PFSK-1 (cell line): ENCODE results near the gene AOPEP.

Source experiments
- FOXP2 ChIP-seq: optimal IDR thresholded peaks from 2 replicates; pipeline ENCODE3; 2011; ENCODE audit warnings: borderline replicate concordance, control low read depth, inconsistent platforms; ENCODE audit not compliant: insufficient read depth; ENCODE audit errors: extremely low read length, extremely low read depth
- POLR2AphosphoS5 ChIP-seq: IDR thresholded peaks from 2 replicates; pipeline ENCODE4 v1.6.1; 2012; ENCODE audit warnings: low read depth, mild to moderate bottlenecking, control low read depth, low read length, moderate library complexity
- REST ChIP-seq, 2 experiments: IDR thresholded peaks; 2 replicates each; pipeline versions ENCODE4 v1.6.1 to v1.8.0; 2011 to 2012; ENCODE audit warnings: low read depth in 2 of 2, low read length in 2 of 2, control low read depth in 1 of 2, inconsistent platforms in 1 of 2, mild to moderate bottlenecking in 1 of 2, moderate library complexity in 1 of 2; ENCODE audit not compliant: insufficient read depth in 1 of 2
- SIN3A ChIP-seq: IDR thresholded peaks from 2 replicates; pipeline ENCODE4 v1.6.1; 2012; ENCODE audit warnings: mild to moderate bottlenecking, low read length, moderate library complexity, borderline replicate concordance; ENCODE audit not compliant: insufficient read depth
- TAF1 ChIP-seq: IDR thresholded peaks from 2 replicates; pipeline ENCODE4 v1.6.1; 2012; ENCODE audit warnings: low read length, control low read depth, borderline replicate concordance; ENCODE audit not compliant: insufficient read depth

Gene AOPEP

GRCh38 chr9:95077766-95078370 lies 351.4 kb downstream of the AOPEP start:
- TF ChIP-seq REST (IDR thresholded peaks at IDR 0.05; ENCODE audit: insufficient read depth in 1 of 2, low read depth in 2 of 2, low read length in 2 of 2) (no peak), SIN3A (no peak), TAF1 (no peak), POLR2AphosphoS5 (no peak), FOXP2 (no peak)

- TF ChIP-seq FOXP2 (no peak), TAF1 (no peak), POLR2AphosphoS5 (no peak), REST (IDR thresholded peaks at IDR 0.05; ENCODE audit: insufficient read depth in 1 of 2, low read depth in 2 of 2, low read length in 2 of 2) (no peak), SIN3A (no peak)
Measured at GRCh38 chr9:95078511-95078910, 352.0 kb downstream of the AOPEP start.

- TF ChIP-seq FOXP2 (no peak), REST (IDR thresholded peaks at IDR 0.05; ENCODE audit: insufficient read depth in 1 of 2, low read depth in 2 of 2, low read length in 2 of 2) (no peak), TAF1 (no peak), SIN3A (no peak), POLR2AphosphoS5 (no peak)
Measured at GRCh38 chr9:95078939-95079338, 352.4 kb downstream of the AOPEP start.

- TF ChIP-seq SIN3A (no peak), REST (IDR thresholded peaks at IDR 0.05; ENCODE audit: insufficient read depth in 1 of 2, low read depth in 2 of 2, low read length in 2 of 2) (no peak), POLR2AphosphoS5 (no peak), TAF1 (no peak), FOXP2 (no peak)
Measured at GRCh38 chr9:95079461-95079860, 353.0 kb downstream of the AOPEP start.
